HG03571 (cell line): ENCODE measurements around the gene CACNA2D4.

Experiments used
- ATAC-seq: cut with Tn5 transposase; IDR thresholded peaks from one replicate; pipeline ENCODE4 v1.9.1; 2021; ENCODE audit not compliant: unreplicated experiment

The CACNA2D4 gene

GRCh38 chr12:1935242-1935641 lies 16.8 kb upstream of the CACNA2D4 start:
- no peak for ATAC-seq

DNA sequence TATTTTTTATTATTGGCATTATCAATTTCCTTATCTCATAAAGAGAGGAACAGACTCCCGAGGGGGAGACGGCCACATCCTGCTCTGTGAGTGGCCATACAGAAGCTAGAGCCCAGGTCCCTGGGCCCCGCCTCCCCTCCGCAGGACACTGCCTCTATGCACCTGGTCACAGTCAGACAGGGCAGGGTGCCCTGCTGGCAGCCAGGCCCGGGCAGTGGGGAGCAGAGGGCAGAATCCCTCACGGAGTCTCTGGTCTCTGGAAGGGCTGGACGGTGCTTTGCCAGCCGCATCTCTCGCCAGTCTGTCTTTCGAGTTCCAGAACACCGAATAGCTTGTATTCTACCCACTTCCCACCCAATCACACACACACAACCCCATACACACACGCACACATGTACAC lies 16.4 kb upstream of the CACNA2D4 start:
- ATAC-seq: no peak

DNA sequence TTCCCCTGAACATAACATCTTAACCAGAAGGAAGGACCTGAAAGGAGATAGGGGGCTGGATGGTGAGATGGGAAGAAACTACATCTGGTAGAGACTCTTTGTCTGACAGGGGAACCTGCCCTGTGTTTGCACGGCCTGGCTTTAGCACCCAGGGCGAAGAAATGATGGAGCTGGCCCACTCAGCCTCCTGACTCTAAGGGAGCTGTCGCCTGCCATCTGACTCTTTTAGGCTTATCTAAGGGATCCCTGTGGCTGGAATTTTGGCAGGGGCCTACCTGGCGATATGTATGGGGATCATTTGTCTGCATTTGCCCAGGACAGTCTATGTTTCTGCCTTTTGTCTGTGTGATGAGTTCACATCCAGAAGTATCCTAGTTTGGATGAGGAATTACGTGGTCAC lies 15.6 kb upstream of the CACNA2D4 start:
- no peak for ATAC-seq

DNA sequence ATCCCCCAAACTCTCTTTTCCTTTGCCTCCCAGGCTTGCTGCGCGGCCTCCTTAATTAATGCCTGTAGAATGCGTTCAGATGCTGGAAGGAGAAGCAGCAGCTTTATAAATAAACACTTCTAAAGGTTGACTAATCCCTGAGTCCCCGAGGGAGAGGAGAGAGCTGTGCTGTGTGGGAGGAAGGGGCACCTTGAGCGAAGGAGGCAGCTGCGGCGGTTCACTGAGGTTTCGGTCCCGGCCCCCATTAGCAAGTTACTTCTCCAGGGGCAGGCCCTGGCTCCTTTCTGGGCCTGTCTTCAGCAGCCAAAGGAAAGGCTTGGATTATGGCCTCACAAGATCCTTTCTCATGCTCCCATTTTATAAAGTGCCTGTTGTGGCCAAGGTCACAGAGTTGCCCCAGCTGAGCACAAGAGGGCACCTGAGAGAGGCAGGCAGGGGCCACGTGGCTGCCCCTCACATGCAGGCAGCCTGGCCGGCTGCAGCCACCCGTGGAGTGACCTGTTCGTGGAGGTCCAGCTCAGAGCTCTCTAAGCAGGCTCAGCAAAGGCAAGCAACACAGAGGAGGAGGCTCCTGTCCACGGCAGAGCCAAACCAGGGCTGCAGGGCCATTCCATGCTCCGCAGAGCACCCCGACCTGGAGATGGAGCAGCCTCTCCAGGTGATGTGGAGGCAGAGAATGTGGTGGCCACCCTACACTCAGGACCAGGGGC lies 15.0 kb upstream of the CACNA2D4 start:
- no peak for ATAC-seq

- ATAC-seq: no peak
Observed at GRCh38 chr12:1932264-1932777, 13.9 kb upstream of the CACNA2D4 start.

DNA sequence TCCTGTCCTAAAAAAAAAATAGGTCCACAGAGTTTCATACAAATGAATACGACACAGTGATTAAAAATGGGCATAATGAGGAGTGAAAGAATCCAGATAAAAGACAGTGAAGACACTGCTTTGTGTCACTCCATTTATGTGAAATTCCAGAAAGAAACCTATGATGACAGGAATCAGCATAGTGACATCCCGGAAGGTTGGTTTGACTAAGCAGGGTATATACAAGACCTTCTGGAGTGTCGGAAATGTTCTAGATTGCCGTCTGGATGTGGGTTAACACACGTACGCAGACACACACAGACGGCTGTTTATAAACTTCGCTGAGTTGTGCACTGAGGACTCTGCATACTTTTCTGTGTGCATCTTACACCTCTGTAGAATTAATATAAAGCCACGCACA lies 13.2 kb upstream of the CACNA2D4 start:
- ATAC-seq: no peak

DNA sequence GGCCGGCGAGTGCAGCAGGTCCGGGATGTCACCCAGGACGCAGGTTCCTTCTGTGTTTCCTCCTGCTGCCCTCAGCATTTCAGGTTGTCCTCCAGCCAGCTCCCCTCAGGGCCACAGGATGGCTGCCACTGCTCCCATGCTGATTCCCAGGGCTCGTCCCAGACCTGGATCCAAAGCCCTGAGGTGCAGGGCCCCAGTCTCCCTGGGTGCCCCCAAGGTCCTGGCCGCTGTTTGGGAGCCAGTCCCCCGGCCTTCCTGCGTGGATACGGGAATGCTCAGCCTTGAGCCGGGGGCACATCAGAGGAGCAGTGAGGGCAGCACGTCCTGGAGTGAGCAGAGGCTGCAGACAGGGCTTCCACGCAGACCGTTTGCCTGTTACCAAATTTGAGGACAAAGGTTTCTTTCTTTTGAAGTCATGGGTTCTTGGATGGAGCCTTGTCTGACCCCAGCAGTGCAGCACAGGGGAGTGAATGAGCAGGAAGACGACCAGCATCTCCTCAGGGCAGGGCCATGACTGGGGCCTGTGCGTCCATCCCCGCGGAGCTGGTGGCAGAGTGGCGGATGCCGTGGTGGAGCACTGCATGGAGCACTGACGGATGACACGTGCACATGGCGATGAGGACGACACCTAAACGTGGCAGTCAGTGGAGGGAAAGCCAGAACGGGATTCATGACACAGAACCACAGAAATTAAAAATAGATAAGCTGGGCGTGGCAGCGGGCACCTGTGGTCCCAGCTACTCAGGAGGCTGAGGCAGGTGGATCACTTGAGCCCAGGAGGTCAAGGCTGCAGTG lies 12.5 kb upstream of the CACNA2D4 start:
- ATAC-seq: no peak

- ATAC-seq: no peak
Observed at GRCh38 chr12:1929985-1930802, 11.7 kb upstream of the CACNA2D4 start.

- ATAC-seq: no peak
Observed at GRCh38 chr12:1929241-1929984, 11.0 kb upstream of the CACNA2D4 start.

DNA sequence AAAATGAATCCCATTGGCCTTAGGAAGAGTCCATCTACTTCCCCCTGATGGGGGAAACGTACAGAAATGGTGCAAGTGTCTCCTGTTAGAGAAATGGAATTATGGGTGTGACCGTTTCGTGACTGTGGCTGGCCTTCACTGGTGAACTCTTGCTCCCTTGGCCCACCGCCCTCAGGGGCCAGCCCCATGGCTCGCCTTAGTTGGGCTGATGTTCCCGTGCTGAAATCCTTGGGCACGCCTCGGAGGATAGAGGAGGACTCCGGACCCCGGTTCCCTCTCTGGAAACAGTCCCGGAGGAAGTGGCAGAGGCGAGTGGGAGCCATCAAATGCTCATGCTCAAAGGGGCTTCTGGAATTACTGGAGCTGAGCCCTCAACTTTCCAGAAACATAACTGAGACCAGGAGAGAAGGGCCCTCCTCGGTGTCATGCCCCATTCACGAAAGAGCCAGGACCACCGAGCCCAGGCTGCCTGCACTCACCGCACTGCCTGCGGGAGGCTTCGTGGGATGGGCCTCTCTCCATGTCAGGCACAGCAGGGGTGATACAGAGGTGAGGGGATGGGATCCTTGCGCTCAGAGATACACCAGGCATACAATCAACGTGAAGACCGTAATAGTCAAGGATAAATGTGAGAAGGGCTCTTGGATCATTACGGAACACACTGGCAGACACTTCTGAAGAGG lies 10.1 kb upstream of the CACNA2D4 start:
- no peak for ATAC-seq

GRCh38 chr12:1927751-1928351 lies 9.4 kb upstream of the CACNA2D4 start:
- ATAC-seq: no peak

DNA sequence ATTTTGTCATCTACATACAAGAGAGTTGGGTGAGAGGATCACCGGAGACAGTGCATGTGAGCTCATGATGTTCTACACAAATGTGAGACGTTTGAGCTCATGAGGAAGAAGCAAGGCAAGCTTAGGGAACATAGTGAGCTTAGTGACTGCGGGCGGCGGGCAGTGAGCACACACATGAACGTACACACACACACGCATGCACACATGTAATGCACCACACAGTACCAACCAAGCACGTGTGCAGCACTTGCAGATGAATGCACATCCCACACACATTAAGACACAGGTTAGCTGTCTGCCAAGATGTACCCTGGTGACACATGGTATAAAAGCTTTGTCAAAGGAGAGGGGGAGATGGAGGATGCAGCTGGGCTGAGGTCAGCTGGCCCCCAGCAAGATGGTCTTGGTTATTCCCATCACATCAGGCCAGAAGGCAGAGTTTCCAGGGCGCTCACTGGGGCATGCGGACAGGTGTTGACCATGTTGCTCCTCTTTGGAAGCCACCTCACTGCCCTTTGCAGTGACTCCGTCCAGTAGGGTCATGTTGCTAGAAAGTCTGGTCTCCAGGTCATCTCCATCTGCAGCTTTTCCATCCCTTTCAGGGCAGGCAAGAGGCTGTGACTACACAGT lies 8.7 kb upstream of the CACNA2D4 start:
- no peak for ATAC-seq

DNA sequence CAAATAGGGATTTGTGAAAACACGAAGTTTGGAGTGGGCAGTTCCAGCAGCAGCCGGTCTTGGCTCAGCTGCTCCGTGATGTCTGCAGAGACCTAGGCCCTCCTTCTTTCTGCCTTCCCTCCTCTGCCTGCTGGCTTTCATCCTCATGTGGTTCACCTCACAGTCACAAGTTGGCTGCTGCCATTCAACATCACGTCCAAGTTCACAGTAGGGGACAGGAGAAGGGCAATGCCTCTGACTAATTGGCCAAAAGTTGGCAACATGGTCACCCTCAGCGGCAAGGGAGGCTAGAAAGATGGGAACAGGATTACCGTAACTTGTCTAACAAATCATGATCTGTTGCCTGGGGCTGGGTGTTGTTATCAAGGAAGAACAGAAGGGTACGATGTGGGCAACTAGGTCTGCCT lies 7.8 kb upstream of the CACNA2D4 start:
- no peak for ATAC-seq

- ATAC-seq: no peak
Observed at GRCh38 chr12:1925684-1926006, 7.2 kb upstream of the CACNA2D4 start.

GRCh38 chr12:1924996-1925683 lies 6.7 kb upstream of the CACNA2D4 start:
- no peak for ATAC-seq

DNA sequence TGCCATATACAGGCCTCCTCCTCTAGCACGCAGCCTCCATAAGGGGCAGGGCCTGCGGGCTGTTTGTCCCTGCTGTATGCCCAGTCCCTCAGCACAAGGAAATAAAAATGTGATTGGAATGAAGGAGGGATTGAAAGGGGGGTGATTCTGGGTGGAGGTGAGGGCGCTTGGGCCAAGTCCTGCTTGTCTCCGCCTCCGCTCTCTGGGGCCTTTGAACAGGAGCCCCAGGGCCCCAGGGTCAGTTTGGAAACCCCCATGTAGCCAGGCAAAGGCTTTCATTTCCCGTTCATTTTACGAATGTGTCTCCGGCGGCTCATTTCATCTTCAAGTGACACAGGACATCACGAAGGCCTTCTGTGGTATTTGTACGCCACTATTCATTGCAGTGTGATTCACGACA lies 4.5 kb upstream of the CACNA2D4 start:
- ATAC-seq: no peak

- no peak for ATAC-seq
Observed at GRCh38 chr12:1922075-1922709, 3.7 kb upstream of the CACNA2D4 start.

DNA sequence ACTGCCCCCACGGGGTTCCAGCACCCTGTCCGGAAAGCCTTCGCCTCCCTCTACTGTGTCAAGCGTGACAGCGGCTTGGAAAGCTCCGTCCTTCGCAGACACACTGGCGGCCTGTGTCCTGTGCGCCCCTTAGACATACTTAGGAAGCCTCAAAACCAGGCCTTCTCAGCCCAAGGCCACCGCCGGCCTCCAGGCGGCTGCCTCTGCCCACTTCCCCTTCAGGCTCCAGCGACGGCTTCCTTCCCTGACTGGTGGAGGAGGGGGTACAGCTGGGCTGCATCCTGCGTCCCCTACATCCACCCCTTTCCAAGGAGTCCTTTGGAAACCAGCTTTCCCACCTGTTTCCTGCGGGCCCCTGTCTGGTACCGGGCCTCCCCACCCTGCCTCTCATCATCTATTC lies 2.5 kb upstream of the CACNA2D4 start:
- no peak for ATAC-seq
